GM12875 (cell line): Measurements from ENCODE around the gene SMNDC1.
"Not testable (repeated sequence)": the region's sequence is repeated elsewhere in the genome, so short reads cannot be mapped to it uniquely, and the experiment has no call there.

ENCODE experiments used
- H3K4me3 ChIP-seq: one replicate; pipeline ENCODE4 v1.5.1; 2011; ENCODE audit warnings: low read depth, low read length, control low read depth
- CTCF ChIP-seq: IDR thresholded peaks from 2 replicates; pipeline ENCODE4 v1.5.1; 2011; ENCODE audit warnings: low read depth, mild to moderate bottlenecking, control low read depth, inconsistent platforms, low read length, moderate library complexity, borderline replicate concordance; ENCODE audit not compliant: insufficient read depth

The SMNDC1 gene

GRCh38 chr10:110252151-110252550 is 52.6 kb downstream of the SMNDC1 start:
- TF ChIP-seq CTCF, result no peak
- no peak overlapping the region for H3K4me3 ChIP-seq

- H3K4me3 ChIP-seq, result not testable (repeated sequence)
Measured at GRCh38 chr10:110251392-110251791, 53.3 kb downstream of the SMNDC1 start.

GRCh38 chr10:110249489-110249888 is 55.2 kb downstream of the SMNDC1 start:
- not testable (repeated sequence) for H3K4me3 ChIP-seq

GRCh38 chr10:110247833-110248232 is 56.9 kb downstream of the SMNDC1 start:
- not testable (repeated sequence) for H3K4me3 ChIP-seq

- TF ChIP-seq CTCF, result no peak
- H3K4me3 ChIP-seq, result no peak overlapping the region
Measured at GRCh38 chr10:110244550-110244949, 60.2 kb downstream of the SMNDC1 start.

- TF ChIP-seq CTCF, result no peak
- H3K4me3 ChIP-seq, result no peak overlapping the region
Measured at GRCh38 chr10:110242511-110242910, 62.2 kb downstream of the SMNDC1 start.

GRCh38 chr10:110241841-110242240 is 62.9 kb downstream of the SMNDC1 start:
- no peak for TF ChIP-seq CTCF
- no peak overlapping the region for H3K4me3 ChIP-seq

- no peak for TF ChIP-seq CTCF
- no peak overlapping the region for H3K4me3 ChIP-seq
Measured at GRCh38 chr10:110241407-110241806, 63.3 kb downstream of the SMNDC1 start.
